T-helper 1 cell treated with Interleukin-12 subunit alpha and Interleukin-12 subunit beta and Interleukin-4 antibody, amounts not matched to agents 30 μg/mL and 1 μg/mL, for 36 hours (primary cell): ENCODE results near the gene COG7.
A peak's percentile ranks its signal among the peaks of the same experiment; 100 is the strongest.
"Not testable (repeated sequence)": the region's sequence is repeated elsewhere in the genome, so short reads cannot be mapped to it uniquely, and the experiment has no call there.

ENCODE experiments used
- H3K27ac Mint-ChIP-seq: one replicate; pipeline ENCODE4 v1.8.0; 2021; ENCODE audit warnings: mild to moderate bottlenecking, mixed read lengths
- H3K27me3 Mint-ChIP-seq: one replicate; pipeline ENCODE4 v1.8.0; 2021; ENCODE audit warnings: low read depth, mixed read lengths
- H3K36me3 Mint-ChIP-seq: one replicate; pipeline ENCODE4 v1.8.0; 2021; ENCODE audit warnings: low read depth, mixed read lengths
- H3K4me1 Mint-ChIP-seq: one replicate; pipeline ENCODE4 v1.8.0; 2021; ENCODE audit warnings: low read depth, mixed read lengths
- H3K4me3 Mint-ChIP-seq: one replicate; pipeline ENCODE4 v1.8.0; 2021; ENCODE audit warnings: mild to moderate bottlenecking, moderate library complexity, mixed read lengths
- H3K9me3 Mint-ChIP-seq: one replicate; pipeline ENCODE4 v1.8.0; 2021; ENCODE audit warnings: mixed read lengths

The COG7 gene

DNA sequence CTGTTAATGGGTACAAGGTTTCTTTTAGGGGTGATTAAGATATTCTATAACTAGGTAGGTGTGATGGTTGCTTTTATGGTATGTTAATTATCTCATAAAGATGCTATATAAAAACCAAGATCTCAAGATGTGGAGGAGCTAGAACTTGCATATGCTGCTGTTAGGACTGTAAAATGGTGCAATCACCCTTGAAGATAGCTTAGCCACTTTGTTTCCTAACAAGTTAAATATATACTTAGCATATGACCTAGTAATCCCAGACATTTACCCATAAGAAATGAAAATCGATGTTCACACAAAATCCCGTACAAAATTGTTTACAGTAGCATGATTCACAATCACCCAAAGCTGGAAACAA, 32.2 kb upstream of the COG7 start:
- no peak overlapping the region for H3K27ac Mint-ChIP-seq
- H3K36me3 Mint-ChIP-seq, result peaks cover 39% of the 10 kb centered on the region
- H3K9me3 Mint-ChIP-seq, result no peaks in the 10 kb centered on the region
- H3K27me3 Mint-ChIP-seq, result no peaks in the 10 kb centered on the region
- H3K4me3 Mint-ChIP-seq, result no peak overlapping the region
- no peaks in the 10 kb centered on the region for H3K4me1 Mint-ChIP-seq

DNA sequence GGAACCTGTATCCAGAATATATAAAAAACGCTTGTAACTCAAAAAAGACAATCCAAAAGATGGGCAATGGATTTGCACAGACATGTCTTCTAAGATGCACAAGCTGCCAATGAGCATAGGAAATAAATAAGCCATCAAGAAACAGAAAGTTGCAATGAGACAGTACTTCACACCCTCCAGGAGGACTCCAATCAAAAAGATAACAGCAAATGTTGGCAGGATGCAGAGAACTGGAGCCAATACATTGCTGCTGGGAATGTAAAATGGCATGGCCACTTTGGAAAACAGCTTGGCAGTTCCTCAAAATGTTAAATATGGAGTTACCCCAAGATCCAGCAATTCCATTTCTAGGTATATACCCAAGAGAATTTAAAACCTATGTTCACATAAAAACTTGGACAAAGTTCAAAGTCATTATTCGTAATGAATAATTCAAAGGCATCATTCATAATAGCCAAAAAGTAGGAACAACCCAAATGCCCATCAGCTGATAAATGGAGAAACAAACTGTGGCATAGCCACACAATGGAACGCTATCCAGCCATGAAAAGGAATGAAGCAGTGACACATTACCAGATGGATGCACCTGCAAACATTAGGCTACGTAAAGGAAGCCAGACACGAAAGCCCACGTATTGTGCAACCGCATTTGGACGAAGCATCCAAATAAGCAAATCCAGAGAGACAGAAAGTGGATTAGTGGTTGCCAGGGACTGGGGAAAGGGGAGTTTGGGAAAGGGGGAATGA, 31.7 kb upstream of the COG7 start:
- H3K4me3 Mint-ChIP-seq, result no peak overlapping the region
- no peaks in the 10 kb centered on the region for H3K9me3 Mint-ChIP-seq
- H3K27ac Mint-ChIP-seq, result no peak overlapping the region
- H3K27me3 Mint-ChIP-seq, result no peaks in the 10 kb centered on the region
- H3K36me3 Mint-ChIP-seq, result peaks cover 39% of the 10 kb centered on the region
- no peaks in the 10 kb centered on the region for H3K4me1 Mint-ChIP-seq

DNA sequence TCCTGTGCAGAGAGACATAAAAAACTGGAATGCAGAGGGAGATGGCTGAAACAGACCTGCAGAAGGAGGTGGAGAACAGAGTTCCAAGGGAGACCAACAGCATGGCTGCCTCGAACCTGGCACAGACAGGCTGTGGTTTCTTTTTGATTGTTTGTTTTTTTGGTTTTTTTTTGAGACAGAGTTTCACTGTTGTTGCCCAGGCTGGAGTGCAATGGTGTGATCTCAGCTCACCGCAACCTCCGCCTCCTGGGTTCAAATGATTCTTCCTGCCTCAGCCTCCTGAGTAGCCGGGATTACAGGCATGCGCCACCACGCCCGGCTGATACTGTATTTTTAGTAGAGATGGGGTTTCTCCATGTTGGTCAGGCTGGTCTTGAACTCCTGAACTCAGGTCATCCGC, 30.5 kb upstream of the COG7 start:
- H3K27me3 Mint-ChIP-seq, H3K4me3 Mint-ChIP-seq, H3K4me1 Mint-ChIP-seq, H3K27ac Mint-ChIP-seq, H3K9me3 Mint-ChIP-seq: not testable (repeated sequence)
- peaks cover 41% of the 10 kb centered on the region for H3K36me3 Mint-ChIP-seq

DNA sequence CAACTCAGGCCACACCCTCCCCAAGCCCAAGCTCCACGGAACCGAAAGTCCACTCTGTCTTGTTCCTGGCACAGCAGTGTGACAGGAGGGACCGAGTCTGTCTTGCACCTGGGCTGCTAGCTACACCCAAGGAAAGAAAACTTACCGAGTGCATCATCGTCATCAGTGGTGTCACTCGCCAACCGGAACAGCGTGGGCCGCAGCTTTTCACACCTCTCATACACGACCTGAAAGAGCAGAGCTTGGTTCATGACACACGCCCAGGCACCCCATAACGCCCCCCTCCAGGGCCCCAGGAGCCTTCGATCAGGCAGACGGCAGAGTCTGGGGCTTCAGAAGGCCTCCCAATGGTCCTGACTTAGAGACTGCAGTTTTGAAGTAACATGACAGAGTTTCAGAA, 29.8 kb upstream of the COG7 start:
- Mint-ChIP-seq H3K36me3 (peaks cover 41% of the 10 kb centered on the region), H3K27me3 (no peaks in the 10 kb centered on the region), H3K4me1 (no peaks in the 10 kb centered on the region), H3K9me3 (no peaks in the 10 kb centered on the region), H3K27ac (no peak overlapping the region), H3K4me3 (no peak overlapping the region)

DNA sequence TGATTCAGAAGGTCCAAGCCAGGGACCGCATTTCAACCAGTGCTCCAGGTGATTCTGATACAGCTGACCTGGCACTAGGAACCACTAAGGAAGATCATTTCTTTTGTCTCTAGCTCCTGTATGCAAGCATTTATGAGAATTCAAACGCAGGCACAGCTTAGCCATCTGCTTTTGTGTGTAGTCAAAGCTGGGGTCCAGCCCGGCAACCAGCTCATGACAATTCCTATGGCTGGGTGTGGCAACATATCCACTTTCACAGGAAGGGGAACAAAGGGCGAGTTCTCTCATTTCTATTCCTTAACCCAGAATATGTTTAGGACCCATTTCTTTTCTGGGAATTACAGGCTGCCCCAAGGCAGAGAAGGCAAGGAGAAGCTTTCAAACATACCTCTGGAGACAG, 27.3 kb upstream of the COG7 start:
- no peaks in the 10 kb centered on the region for H3K9me3 Mint-ChIP-seq
- no peak overlapping the region for H3K4me3 Mint-ChIP-seq
- H3K27ac Mint-ChIP-seq, result no peak overlapping the region
- no peaks in the 10 kb centered on the region for H3K27me3 Mint-ChIP-seq
- H3K4me1 Mint-ChIP-seq, result no peaks in the 10 kb centered on the region
- peaks cover 40% of the 10 kb centered on the region for H3K36me3 Mint-ChIP-seq

DNA sequence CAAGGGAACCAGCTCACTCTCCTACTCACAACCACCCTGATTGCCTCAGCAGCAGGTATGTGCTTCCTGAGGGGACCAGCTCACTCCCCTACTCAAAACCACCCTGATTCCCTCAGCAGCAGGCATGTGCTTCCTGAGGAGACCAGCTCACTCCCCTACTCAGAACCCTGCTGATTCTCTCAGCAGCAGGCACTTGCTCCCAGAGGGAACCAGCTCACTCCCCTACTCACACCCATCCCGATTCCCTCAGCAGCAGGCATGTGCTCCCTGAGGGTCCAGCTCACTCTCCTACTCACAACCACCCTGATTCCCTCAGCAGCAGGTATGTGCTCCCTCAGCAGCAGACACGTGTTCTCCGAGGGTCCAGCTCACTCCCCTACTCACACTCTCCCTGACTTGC, 26.1 kb upstream of the COG7 start:
- Mint-ChIP-seq H3K9me3 (no peaks in the 10 kb centered on the region), H3K27ac (no peak overlapping the region), H3K4me1 (no peaks in the 10 kb centered on the region), H3K27me3 (no peaks in the 10 kb centered on the region), H3K4me3 (no peak overlapping the region), H3K36me3 (peaks cover 36% of the 10 kb centered on the region)

DNA sequence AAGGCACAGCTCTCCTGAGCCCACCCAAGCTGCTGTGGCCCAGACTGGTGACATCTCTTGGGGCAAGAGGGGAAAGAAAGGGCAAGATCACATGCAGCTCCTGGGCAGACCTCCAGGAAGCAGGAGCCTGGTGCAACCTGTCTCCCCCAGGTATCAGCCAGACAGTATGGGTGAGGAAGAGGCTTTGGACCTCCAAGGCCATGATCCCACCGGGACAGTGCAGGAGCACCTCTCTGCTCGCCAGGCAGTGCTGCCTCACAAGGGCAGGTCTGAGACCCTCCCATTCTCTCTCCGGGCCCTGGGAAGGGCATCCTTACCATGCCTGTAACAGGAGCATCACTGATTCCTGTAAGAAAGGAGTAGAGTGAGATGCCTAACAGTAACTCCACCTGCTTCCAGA, 25.6 kb upstream of the COG7 start:
- Mint-ChIP-seq H3K27me3 (no peaks in the 10 kb centered on the region), H3K27ac (no peak overlapping the region), H3K4me1 (no peaks in the 10 kb centered on the region), H3K9me3 (no peaks in the 10 kb centered on the region), H3K36me3 (peaks cover 41% of the 10 kb centered on the region), H3K4me3 (no peak overlapping the region)

DNA sequence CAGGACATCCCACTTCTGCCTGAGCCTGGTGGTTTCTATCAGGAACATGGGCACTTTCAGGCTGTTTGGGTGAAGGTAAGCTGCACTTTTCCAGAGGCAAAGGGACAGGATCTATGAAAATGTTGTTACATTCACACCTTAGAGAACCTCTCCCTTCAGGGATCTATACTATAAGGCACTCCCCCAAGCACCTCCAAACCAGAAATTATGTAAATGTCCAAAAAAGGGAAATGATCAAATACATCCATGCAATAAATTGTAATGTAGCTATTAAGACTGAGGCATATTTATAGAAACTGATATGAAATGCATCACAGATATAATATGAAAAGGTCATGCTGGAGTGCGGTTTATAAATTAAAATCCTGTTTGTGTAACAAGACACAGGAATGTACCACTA, 23.3 kb upstream of the COG7 start:
- H3K4me3 Mint-ChIP-seq, result no peak overlapping the region
- H3K4me1 Mint-ChIP-seq, result no peaks in the 10 kb centered on the region
- no peak overlapping the region for H3K27ac Mint-ChIP-seq
- peaks cover 34% of the 10 kb centered on the region for H3K36me3 Mint-ChIP-seq
- H3K9me3 Mint-ChIP-seq, result no peaks in the 10 kb centered on the region
- H3K27me3 Mint-ChIP-seq, result no peaks in the 10 kb centered on the region

DNA sequence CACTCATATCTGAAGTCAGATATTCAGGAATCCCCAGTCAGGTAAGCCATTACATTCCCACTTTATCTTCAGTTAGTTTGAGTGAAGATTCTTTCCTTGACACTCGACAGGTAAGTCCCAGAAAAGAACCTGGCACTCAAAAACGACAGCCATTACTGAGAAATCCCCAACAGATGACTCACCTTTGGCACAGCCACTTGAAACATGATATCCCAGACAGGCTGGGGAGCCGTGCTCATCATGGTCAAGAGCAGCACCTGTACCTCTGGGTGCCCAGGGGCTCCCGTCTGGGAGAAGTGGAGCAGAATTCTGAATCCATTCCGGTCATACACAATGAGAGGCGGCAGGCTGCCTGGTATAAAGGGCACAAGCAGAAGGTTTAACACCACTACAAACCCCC, 16.8 kb upstream of the COG7 start:
- H3K27me3 Mint-ChIP-seq, result no peaks in the 10 kb centered on the region
- no peak overlapping the region for H3K4me3 Mint-ChIP-seq
- peak overlapping the region; percentile 29 for H3K27ac Mint-ChIP-seq
- no peaks in the 10 kb centered on the region for H3K4me1 Mint-ChIP-seq
- H3K9me3 Mint-ChIP-seq, result no peaks in the 10 kb centered on the region
- peaks cover 30% of the 10 kb centered on the region for H3K36me3 Mint-ChIP-seq

DNA sequence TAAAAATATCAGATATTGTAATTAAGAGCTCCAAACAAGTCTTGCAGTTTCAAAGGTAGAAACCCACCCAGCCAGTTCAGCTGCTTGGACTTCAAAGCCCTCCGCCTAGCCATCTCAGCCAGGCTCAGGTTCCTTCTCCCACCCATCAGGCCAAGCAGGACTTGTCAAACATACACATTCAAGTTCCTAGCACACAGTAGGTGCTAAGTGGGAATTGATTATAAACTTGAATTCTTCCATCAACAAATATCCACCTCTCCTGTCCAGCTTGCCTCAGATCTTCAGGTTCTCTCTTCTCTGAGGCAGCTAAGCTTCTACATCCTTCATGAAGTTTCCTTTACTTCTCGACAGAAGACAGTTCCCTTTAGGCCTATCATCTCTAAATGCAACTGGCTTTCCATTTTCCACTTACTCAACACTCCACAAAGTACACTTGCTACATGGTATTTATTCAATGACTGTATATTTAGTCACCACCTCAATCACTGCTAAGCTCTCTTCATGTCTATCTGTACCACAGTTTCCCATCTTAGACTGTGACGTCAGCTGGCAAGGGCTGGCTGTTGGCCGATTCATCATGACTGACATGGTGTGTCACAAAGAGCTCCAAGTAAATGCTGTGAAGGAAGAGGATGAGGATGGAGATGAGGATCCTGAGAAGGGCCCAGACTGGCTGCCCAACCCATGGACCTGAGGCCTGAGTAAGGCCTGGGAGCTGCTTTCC, 13.3 kb upstream of the COG7 start:
- H3K4me1 Mint-ChIP-seq, result no peaks in the 10 kb centered on the region
- H3K27ac Mint-ChIP-seq, result no peak overlapping the region
- H3K27me3 Mint-ChIP-seq, result no peaks in the 10 kb centered on the region
- H3K36me3 Mint-ChIP-seq, result peaks cover 23% of the 10 kb centered on the region
- H3K4me3 Mint-ChIP-seq, result no peak overlapping the region
- H3K9me3 Mint-ChIP-seq, result no peaks in the 10 kb centered on the region

DNA sequence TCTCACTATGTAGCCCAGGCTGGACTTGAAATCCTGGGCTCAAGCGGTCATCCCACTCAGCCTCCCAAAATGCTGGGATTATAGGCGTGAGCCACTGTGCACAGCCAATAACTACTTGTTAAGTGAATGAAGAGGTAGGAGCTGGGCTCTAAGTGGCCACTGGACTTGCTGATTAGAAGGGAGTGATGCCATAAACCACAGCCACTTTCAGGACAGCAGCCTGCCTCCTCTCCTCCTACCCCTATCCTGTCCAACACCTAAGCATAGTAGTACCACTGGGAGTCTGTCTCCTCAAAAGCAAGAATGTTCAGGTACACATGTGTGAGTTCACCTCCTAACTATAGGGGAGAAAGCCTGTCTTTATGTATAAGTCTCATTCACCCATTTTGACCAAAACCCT, 12.2 kb upstream of the COG7 start:
- no peak overlapping the region for H3K4me3 Mint-ChIP-seq
- no peak overlapping the region for H3K27ac Mint-ChIP-seq
- H3K9me3 Mint-ChIP-seq, result no peaks in the 10 kb centered on the region
- peaks cover 22% of the 10 kb centered on the region for H3K36me3 Mint-ChIP-seq
- H3K4me1 Mint-ChIP-seq, result no peaks in the 10 kb centered on the region
- H3K27me3 Mint-ChIP-seq, result no peaks in the 10 kb centered on the region

DNA sequence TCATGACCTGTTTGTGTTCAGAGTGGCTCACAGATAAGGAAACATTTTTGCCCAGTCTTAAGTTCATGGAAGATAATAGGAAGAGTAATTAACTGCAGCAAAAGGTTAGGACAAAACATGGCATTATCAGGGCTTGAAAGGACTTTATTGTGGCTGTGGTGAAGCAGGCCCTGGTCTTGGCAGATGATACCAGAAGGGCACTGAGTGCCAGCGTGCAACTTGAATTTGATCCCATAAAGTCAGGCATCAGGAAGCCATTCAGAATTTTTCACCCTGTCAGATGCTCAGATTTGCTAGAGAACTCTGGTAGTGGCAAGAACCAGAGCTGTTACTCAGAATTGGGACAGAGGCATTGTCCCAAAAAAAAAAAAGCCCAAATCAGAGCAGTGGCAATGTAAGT, 11.2 kb upstream of the COG7 start:
- no peaks in the 10 kb centered on the region for H3K9me3 Mint-ChIP-seq
- H3K27me3 Mint-ChIP-seq, result no peaks in the 10 kb centered on the region
- H3K27ac Mint-ChIP-seq, result no peak overlapping the region
- H3K36me3 Mint-ChIP-seq, result peaks cover 18% of the 10 kb centered on the region
- H3K4me3 Mint-ChIP-seq, result no peak overlapping the region
- no peaks in the 10 kb centered on the region for H3K4me1 Mint-ChIP-seq

DNA sequence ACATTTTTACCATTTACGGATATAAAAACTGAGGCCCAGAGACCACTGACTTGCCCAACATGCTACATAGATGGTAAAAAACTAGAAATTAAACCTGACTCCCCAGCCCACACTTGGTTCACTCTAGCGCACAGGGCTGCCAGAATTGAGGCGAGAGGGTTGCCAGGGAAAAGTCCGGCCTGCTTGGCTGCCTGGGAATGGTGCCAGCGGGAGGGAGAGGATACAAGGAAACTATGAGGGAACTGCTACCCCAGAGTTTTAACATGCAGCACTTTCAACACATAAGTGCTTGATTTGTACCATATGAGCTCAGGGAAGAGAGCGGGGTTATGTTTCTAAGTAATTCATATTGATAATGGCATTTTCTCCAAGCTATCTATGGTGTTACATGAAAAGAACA, 10.0 kb upstream of the COG7 start:
- H3K27me3 Mint-ChIP-seq, H3K9me3 Mint-ChIP-seq, H3K27ac Mint-ChIP-seq, H3K4me1 Mint-ChIP-seq, H3K4me3 Mint-ChIP-seq: not testable (repeated sequence)
- H3K36me3 Mint-ChIP-seq, result peaks cover 16% of the 10 kb centered on the region

DNA sequence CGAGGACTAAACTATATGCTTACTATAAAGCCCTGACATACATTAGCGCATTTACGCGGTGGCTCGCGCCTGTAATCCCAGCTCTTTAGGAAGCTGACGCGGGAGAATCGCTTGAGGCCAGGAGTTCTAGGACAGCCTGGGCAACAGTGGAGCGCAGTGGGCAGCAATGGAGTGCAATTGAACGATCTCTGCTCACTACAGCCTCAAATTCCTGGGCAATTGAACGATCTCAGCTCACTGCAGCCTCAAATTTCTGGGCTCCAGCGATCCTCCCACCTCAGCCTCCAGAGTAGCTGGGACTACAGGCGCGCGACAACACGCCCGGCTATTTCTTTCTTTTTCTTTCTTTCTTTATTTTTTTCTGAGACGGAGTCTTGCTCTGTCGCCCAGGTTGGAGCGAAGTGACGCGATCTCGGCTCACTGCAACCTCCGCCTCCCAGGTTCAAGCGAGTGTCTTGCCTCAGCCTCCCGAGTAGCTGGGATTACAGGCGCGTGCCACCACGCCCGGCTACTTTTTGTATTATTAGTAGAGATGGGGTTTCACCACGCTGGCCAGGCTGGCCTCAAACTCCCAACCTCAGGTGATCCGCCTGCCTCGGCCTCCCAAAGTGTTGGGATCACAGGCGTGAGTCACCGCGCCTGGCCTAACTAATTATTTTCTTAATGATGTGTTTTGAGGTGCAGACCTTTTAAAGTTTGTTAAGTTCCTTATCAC, 506 bp upstream of the COG7 start:
- peaks cover 19% of the 10 kb centered on the region for H3K4me1 Mint-ChIP-seq
- H3K9me3 Mint-ChIP-seq, result no peaks in the 10 kb centered on the region
- H3K27ac Mint-ChIP-seq, result peak overlapping the region; percentile 86
- peak overlapping the region; percentile 90 for H3K4me3 Mint-ChIP-seq
- H3K27me3 Mint-ChIP-seq, result no peaks in the 10 kb centered on the region
- H3K36me3 Mint-ChIP-seq, result peaks cover 2% of the 10 kb centered on the region

DNA sequence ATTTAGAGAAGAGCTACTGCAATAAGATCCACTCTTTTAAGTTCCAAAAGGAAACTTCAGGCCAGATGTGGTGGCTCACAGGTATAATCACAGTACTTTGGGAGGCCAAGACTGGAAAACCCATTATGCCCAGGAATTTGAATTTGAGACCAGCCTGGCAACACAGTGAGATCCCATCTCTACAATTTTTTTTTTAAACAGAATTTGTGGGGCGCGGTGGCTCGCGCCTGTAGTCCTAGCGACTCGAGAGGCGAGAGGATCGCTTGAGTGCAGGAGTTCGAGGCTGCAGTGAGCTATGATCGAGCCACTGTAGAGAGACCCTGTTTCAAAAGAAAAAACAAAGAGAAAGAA, 793 bp downstream of the COG7 start:
- H3K9me3 Mint-ChIP-seq, result no peaks in the 10 kb centered on the region
- no peaks in the 10 kb centered on the region for H3K27me3 Mint-ChIP-seq
- H3K36me3 Mint-ChIP-seq, result peaks cover 2% of the 10 kb centered on the region
- peak overlapping the region; percentile 90 for H3K4me3 Mint-ChIP-seq
- H3K27ac Mint-ChIP-seq, result peak overlapping the region; percentile 86
- H3K4me1 Mint-ChIP-seq, result peaks cover 19% of the 10 kb centered on the region
